Measurements from ENCODE around the gene PRKCG. TPM values are rescaled to one million over a fixed set of nuclear protein-coding genes. Genes with fewer than 3 reads are reported as not detected.

PRKCG gene
- total and polyA plus RNA-seq, 2 of the 8 experiments (the other 6 are each of a cell fraction or from before 2014, with no cell fraction given) = 6.1 to 10.6 TPM

- TF ChIP-seq USF2 (IDR thresholded peaks at IDR 0.05; ENCODE audit: low read length) = no peak
- TF ChIP-seq RAD21 (IDR thresholded peaks at IDR 0.05 in 1 of 2, conservative IDR thresholded peaks at IDR 0.05 in 1 of 2; ENCODE audit: low read depth in 2 of 2, low read length in 2 of 2) = peak; percentile 46 to 65
- TF ChIP-seq KDM1A (IDR thresholded peaks at IDR 0.05; ENCODE audit: borderline replicate concordance, low read length) = no peak
- no peak for TF ChIP-seq SIX5 (IDR thresholded peaks at IDR 0.05; ENCODE audit: low read depth, low read length)
- TF ChIP-seq RXRA (IDR thresholded peaks at IDR 0.05; ENCODE audit: insufficient read depth, low read depth, low read length) = no peak
- TF ChIP-seq TBP (IDR thresholded peaks at IDR 0.05; ENCODE audit: low read depth, low read length) = peak; percentile 85
- peak; percentile 67 for TF ChIP-seq SAP30 (IDR thresholded peaks at IDR 0.05; ENCODE audit: insufficient read depth, insufficient replicate concordance, low read length)
Measured at GRCh38 chr19:53942001-53942786, 60.2 kb downstream of the PRKCG start (continued).
